Ectodermal cell (in vitro differentiated cells): Measurements from ENCODE around the gene LIPC.

Source experiments
- H3K27ac ChIP-seq: 2 replicates; pipeline ENCODE4 v1.7.0; 2013; ENCODE audit warnings: mild to moderate bottlenecking, low read depth, low read length; ENCODE audit not compliant: insufficient read depth, poor library complexity, severe bottlenecking
- H3K27me3 ChIP-seq: 2 replicates; pipeline ENCODE4 v1.7.0; 2013; ENCODE audit warnings: mild to moderate bottlenecking, low read length; ENCODE audit not compliant: insufficient read depth, control insufficient read depth, poor library complexity, severe bottlenecking
- H3K36me3 ChIP-seq: one replicate; pipeline ENCODE4 v1.7.0; 2013; ENCODE audit warnings: low read length; ENCODE audit not compliant: control insufficient read depth, insufficient read depth
- H3K4me1 ChIP-seq: one replicate; pipeline ENCODE4 v1.7.0; 2013; ENCODE audit warnings: low read length; ENCODE audit not compliant: control insufficient read depth, insufficient read depth
- H3K4me3 ChIP-seq: 2 replicates; pipeline ENCODE4 v1.7.0; 2013; ENCODE audit warnings: low read depth, low read length, control low read depth; ENCODE audit not compliant: insufficient read depth
- H3K9me3 ChIP-seq: 2 replicates; pipeline ENCODE4 v1.7.0; 2013; ENCODE audit warnings: mild to moderate bottlenecking, low read length, moderate library complexity; ENCODE audit not compliant: control insufficient read depth
- WGBS, 2 experiments: methylation state at CpG; one replicate each; pipeline ENCODE4 v1.1.7; 2013; ENCODE audit warnings: missing lambda C conversion rate in 2 of 2; 5-methylcytosine and 5-hydroxymethylcytosine counted together

LIPC gene

DNA sequence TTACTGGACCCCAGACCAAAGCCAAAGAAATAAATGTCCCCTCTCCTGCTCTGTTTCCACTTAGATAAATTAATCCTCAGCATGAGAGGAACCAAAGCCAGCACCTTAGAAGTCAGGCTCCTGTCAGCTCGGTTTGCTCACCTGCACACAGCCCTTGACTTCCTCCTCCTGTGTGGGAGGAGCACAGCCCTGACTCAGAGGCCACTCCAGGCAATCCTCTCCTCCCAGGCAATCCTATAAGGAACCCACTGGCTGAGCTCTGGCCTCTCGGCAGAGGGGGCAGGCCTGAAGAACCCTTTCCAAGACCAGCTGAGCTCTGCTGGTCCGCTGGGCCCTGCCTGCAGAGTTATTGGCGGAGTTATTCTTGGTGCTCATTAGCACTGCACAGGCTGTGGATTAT lies 30.8 kb downstream of the LIPC start:
- H3K36me3 ChIP-seq, result no peaks in the 10 kb centered on the region
- no peaks in the 10 kb centered on the region for H3K27me3 ChIP-seq
- H3K27ac ChIP-seq, result no peak overlapping the region
- no peaks in the 10 kb centered on the region for H3K4me1 ChIP-seq
- no peaks in the 10 kb centered on the region for H3K9me3 ChIP-seq
- H3K4me3 ChIP-seq, result no peak overlapping the region
- 72 to 82% methylated on average over 4 of the region's 4 CpGs for WGBS, 2 experiments

DNA sequence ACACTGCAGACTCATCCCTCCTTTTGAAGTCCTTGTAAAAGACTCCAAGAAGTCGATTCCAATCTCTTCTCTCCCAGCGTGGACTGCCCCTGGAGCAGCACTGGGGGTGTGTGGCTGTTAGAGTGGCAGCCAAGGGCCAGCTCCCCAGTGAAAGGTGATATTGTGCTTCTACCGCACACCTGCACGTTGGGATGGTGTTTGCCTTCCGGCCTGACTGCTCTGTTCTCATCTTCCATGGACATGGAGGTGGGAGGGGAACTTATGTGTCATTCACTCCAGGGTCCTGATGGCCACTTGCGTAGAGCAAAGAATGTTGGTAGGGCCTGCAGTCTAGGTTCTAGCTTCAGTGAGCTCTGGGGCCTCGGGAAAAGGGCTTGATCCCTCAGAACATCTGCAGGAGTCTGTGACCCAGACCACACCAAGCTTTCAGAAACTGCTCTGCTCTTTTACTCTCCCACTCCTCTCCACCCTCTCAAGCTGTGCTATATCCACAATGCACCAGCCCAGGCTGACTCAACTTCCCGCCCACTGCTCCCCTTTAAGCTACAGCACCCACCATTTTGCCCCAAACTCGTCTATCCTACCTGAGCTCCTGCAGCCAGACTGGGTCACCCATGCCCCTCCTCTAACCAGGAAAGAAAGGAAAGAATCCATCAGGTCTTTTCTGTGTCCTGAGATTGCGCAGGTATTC lies 31.3 kb downstream of the LIPC start:
- H3K9me3 ChIP-seq, result no peaks in the 10 kb centered on the region
- H3K36me3 ChIP-seq, result no peaks in the 10 kb centered on the region
- WGBS, 2 experiments, result 91 to 92% methylated on average over 10 of the region's 10 CpGs
- no peaks in the 10 kb centered on the region for H3K27me3 ChIP-seq
- H3K4me3 ChIP-seq, result no peak overlapping the region
- H3K27ac ChIP-seq, result no peak overlapping the region
- no peaks in the 10 kb centered on the region for H3K4me1 ChIP-seq

DNA sequence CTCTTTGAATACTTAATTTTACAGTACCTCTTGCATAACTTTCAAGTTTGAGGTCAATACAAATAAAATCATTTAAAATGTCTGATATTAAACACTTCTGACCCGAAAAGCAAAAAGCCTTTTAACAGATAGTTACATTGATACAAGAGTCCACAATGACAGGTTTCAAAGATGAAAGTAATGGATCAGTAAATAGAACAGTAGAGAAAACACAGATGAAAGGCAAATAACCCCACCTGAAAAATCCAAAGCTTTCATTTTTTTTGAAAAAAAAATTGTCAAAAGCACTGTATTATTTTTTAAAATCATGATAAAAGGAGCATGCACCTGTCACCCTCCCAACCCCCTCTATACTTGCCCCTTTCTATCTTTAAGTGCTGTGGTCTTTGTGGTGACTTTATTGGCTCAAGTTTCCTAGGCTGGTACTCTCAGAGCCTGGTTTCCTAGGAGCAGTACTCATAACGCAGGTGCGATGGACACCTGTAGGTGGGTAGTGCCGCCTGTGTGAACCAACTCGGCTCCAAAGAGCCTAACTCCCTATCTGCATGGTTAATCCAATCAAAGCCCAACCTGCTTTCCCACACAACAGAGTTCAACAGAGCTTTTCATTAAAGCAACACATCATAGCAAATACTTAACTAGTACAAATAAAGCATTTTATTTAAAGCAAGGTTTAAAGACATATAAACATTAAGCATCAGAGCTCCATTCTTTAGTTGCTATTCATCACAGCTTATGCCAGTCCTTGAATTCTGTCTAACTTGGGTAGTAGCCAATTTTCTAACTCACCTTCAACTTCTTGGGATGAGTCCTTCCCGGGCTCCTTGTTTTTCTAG lies 32.2 kb downstream of the LIPC start:
- Histone ChIP-seq H3K4me3 (no peak overlapping the region), H3K27me3 (no peaks in the 10 kb centered on the region), H3K9me3 (no peaks in the 10 kb centered on the region), H3K4me1 (peaks cover under 1% of the 10 kb centered on the region), H3K27ac (no peak overlapping the region), H3K36me3 (no peaks in the 10 kb centered on the region)
- 84 to 93% methylated on average over 5 to 6 of the region's 6 CpGs for WGBS, 2 experiments

DNA sequence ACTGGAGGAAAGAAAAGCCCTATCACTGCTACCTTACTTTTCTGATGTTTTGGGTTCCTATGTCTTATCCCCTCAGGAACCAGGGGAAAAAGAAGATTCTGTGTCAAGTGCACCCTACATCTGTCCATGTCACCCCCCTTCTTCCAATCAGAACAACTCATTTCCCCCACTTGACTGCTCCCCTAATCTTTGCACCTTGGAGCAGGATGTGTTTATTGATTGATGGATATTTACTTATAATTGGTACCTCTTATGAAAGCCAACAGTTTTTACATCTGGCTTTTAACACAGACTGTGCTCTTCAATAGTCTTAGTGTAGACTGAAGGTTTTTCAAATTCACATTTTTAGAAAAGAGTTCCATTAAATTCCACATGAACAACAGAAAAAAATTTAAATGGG lies 33.3 kb downstream of the LIPC start:
- Histone ChIP-seq H3K27ac (no peak overlapping the region), H3K9me3 (no peaks in the 10 kb centered on the region), H3K4me1 (peaks cover 7% of the 10 kb centered on the region), H3K4me3 (no peak overlapping the region), H3K27me3 (no peaks in the 10 kb centered on the region), H3K36me3 (no peaks in the 10 kb centered on the region)

DNA sequence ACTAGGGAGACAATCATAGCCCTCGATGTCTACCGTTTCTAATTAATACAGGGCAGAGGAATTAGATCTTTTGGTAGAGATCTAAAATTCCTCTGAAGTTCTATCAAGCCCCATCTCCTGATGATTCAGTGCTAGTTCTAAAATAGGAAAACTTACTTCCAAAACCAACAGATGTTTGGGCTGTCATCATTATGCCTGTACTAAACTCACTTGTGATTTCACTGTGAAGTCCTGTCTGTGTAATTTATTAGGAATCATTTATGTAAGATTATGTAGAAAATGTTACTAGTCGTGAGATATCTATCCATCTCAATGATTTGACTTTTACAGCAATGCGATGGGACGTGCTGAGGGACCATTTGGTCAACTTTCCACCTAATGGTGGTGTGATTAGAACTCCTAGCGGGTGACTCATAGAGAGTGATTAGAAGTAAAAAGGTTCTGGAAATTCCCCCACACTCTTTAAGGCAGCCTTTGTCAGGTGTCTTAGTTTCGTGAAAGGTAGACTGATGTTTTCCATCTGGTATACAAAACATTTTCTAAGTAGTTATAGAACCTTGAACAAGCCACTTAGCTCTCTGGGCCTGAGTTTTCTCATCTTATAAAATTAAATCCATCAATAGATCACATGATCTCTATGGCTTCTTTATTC lies 34.2 kb downstream of the LIPC start:
- Histone ChIP-seq H3K4me3 (no peak overlapping the region), H3K27ac (no peak overlapping the region), H3K36me3 (no peaks in the 10 kb centered on the region), H3K27me3 (no peaks in the 10 kb centered on the region), H3K4me1 (peaks cover 7% of the 10 kb centered on the region), H3K9me3 (no peaks in the 10 kb centered on the region)
- WGBS, 2 experiments, result 94 to 98% methylated on average over 6 to 7 of the region's 7 CpGs

DNA sequence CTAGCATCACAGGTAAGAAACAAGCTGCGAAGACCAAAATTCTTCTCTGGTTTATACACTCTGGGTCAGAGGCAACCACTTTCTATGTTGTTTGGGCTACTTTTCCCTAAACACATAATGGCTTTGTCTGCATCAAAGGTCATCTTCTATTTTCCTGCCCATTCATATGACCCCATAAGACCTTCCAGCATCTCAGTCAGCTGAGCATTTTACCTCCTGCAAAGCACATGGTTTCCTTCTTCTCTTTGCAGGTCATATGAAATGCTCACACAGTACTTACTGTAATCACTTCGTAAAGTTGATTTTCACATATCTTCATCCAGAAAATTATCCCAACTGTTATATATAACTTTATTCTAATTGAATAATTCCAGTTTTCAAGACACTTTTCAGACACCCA lies 34.8 kb downstream of the LIPC start:
- H3K36me3 ChIP-seq, result no peaks in the 10 kb centered on the region
- H3K4me1 ChIP-seq, result peaks cover 7% of the 10 kb centered on the region
- H3K9me3 ChIP-seq, result no peaks in the 10 kb centered on the region
- no peaks in the 10 kb centered on the region for H3K27me3 ChIP-seq
- 94 to 95% methylated on average over 2 of the region's 2 CpGs for WGBS, 2 experiments
- H3K27ac ChIP-seq, result no peak overlapping the region
- no peak overlapping the region for H3K4me3 ChIP-seq

DNA sequence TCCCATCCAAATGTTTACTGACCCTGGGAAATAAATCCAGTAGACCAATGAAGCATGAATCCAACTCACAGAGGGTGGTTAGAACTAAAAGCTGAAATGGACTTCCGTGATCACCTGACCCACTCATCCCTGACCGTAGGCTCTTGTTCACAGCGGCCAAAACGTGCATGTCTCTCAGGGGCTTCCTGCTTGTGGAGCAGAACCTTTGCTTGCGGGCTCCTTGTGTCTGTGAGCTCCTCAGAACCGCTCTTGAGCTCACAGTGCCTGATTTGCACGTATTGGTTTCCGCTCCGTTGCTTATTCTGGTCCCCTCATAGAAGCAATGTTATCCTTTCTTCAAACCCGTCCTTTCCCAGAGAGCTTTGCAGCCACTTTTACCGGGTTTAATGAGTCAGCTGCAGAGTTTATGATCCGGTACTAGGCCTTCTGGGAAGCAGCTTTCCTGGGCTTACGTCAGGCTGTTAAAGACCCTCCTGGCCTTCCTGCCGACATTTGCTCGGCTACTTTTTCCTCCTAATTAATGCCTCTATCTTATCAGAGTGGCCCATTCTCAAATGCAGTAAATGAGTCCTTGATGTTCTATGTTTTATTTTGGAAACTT lies 35.4 kb downstream of the LIPC start:
- Histone ChIP-seq H3K36me3 (no peaks in the 10 kb centered on the region), H3K4me3 (no peak overlapping the region), H3K4me1 (peaks cover 7% of the 10 kb centered on the region), H3K27me3 (no peaks in the 10 kb centered on the region), H3K9me3 (no peaks in the 10 kb centered on the region), H3K27ac (no peak overlapping the region)
- WGBS, 2 experiments, result 89% methylated on average over 15 of the region's 15 CpGs

DNA sequence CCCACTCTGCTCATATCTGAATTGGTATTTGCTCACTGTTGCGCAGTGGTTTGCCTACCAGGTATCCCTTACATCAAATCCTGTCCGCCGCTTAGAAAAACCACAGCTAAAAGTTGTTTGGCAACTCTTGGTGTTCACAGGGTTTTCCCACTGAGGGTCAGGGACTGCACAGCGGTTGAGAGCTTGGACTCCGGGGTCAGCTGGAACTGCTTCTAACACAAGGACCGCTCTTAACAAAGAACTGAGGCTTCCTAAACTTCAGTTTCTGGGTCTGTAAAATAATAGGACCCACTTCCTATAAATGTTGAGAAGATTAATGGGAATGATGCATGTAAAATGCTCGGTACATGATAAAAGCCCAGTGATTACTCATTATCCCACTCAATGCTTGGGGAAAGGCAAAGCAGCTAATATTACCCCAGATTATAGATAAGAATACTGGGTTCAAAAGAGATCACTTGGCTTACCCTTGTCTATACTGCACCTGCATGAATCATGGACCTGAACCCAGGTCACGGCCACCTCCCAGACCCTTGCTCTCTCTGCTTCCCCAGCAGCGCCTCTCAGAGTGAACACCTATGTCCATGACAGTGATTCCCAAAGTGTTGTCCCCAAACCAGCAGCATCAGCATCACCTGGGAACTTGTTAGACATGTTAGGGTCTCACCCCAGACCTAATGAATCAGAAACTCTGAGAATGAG lies 36.1 kb downstream of the LIPC start:
- H3K4me1 ChIP-seq, result peaks cover 7% of the 10 kb centered on the region
- no peak overlapping the region for H3K4me3 ChIP-seq
- H3K27ac ChIP-seq, result no peak overlapping the region
- no peaks in the 10 kb centered on the region for H3K36me3 ChIP-seq
- no peaks in the 10 kb centered on the region for H3K27me3 ChIP-seq
- WGBS, 2 experiments, result 95% methylated on average over 9 of the region's 9 CpGs
- H3K9me3 ChIP-seq, result no peaks in the 10 kb centered on the region

DNA sequence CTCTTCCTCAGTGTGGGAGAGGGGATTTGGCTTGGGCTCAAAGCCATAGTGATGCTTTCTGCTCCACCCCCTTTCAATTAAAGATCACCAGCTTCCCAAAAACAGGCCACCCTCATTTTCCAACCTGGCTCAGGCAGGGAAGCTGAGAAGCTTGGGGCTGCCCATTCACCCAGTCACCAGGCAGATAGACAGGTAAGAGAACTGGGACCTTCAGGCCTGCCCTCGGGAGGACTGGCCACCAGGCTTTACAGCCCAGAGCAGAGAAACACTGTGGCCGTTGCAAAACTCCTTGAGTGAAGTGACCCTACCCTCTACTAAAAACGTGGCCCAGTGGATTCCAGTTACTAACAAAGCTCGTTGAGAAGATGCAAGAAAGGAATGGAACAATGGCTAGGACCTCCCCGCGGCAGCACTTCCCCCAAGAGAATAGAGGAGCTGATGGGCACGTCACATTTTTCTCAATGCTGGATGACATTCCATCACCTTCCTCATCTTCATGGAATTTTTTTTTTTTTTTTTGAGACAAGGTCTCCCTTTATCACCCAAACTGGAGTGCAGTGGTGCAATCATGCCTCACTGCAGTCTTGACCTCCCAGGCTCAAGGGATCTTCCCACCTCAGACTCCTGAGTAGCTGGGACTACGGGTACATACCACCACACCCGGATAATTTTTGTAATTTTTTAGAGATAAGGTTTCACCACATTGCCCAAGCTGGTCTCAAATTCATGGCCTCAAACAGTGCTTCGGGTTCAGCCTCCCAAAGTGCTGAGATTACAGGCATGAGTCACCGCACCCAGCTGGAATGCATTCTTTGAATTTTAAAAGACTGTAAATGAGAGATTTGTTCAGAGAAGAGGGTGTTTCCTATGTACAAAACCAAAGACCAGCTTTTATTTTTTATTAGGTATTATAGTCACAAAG lies 37.9 kb downstream of the LIPC start:
- Histone ChIP-seq H3K4me1 (peaks cover 12% of the 10 kb centered on the region), H3K36me3 (no peaks in the 10 kb centered on the region), H3K4me3 (no peak overlapping the region), H3K27me3 (no peaks in the 10 kb centered on the region), H3K27ac (no peak overlapping the region), H3K9me3 (no peaks in the 10 kb centered on the region)
- 42 to 60% methylated on average over 11 of the region's 11 CpGs for WGBS, 2 experiments
